ENCODE data around the gene FUT8. TPM values are rescaled to one million over a fixed set of nuclear protein-coding genes. Genes with fewer than 3 reads are reported as not detected.

Gene FUT8
- total RNA-seq, 1 donor from 2014 or later, result 131 TPM

- H3K4me3 ChIP-seq, result no peak overlapping the region
- peaks cover 9% of the 10 kb centered on the region for H3K27me3 Mint-ChIP-seq (ENCODE audit: insufficient read depth, low read depth)
Observed at GRCh38 chr14:65408113-65408512, 4.4 kb upstream of the FUT8 start.

GRCh38 chr14:65410640-65411039 lies 1.9 kb upstream of the FUT8 start:
- Mint-ChIP-seq H3K27ac (no peak overlapping the region), H3K36me3 (no peaks in the 10 kb centered on the region), H3K4me1 (peaks cover 28% of the 10 kb centered on the region), H3K9me3 (no peaks in the 10 kb centered on the region), H3K27me3 (ENCODE audit: insufficient read depth, low read depth) (peaks cover 4% of the 10 kb centered on the region), H3K4me3 (peak overlapping the region; percentile 92)
- peaks cover 34% of the 10 kb centered on the region for H3K79me2 ChIP-seq (ENCODE audit: low read depth)
- H4K20me1 ChIP-seq (ENCODE audit: low read depth), result peaks cover 13% of the 10 kb centered on the region
- H3K4me1 ChIP-seq, result peaks cover 18% of the 10 kb centered on the region
- H3K4me3 ChIP-seq, result no peak overlapping the region
- no peaks in the 10 kb centered on the region for H3K27me3 ChIP-seq
- H3K36me3 ChIP-seq, result no peaks in the 10 kb centered on the region
- H3K4me2 ChIP-seq, result peak overlapping the region; percentile 97
- no peak overlapping the region for H2AFZ ChIP-seq (replicated peaks)
- no peaks in the 10 kb centered on the region for H3K9me3 ChIP-seq (ENCODE audit: low read depth)
- no peak for DNase-seq (ENCODE audit: low spot score)
- H3F3A ChIP-seq (ENCODE audit: low read depth), result peaks cover 27% of the 10 kb centered on the region
- no peak for TF ChIP-seq CTCF (IDR thresholded peaks at IDR 0.05)
- no peak overlapping the region for H3K27ac ChIP-seq
- no peak overlapping the region for H3K9ac ChIP-seq

More at GRCh38 chr14:65408113-65408512, 4.4 kb upstream of the FUT8 start:
- no peak for DNase-seq (ENCODE audit: low spot score)
- Histone ChIP-seq H3K79me2 (ENCODE audit: low read depth) (peaks cover 9% of the 10 kb centered on the region), H3K9ac (no peak overlapping the region), H2AFZ (replicated peaks) (no peak overlapping the region), H3K4me1 (peaks cover 4% of the 10 kb centered on the region), H3F3A (ENCODE audit: low read depth) (peaks cover 19% of the 10 kb centered on the region), H3K4me2 (no peak overlapping the region), H3K36me3 (no peaks in the 10 kb centered on the region), H3K9me3 (ENCODE audit: low read depth) (no peaks in the 10 kb centered on the region), H3K27me3 (no peaks in the 10 kb centered on the region), H4K20me1 (ENCODE audit: low read depth) (no peaks in the 10 kb centered on the region), H3K27ac (no peak overlapping the region)
- TF ChIP-seq EZH2 (IDR thresholded peaks at IDR 0.05) (no peak), EZH2phosphoT487 (IDR thresholded peaks at IDR 0.05) (no peak), CTCF (IDR thresholded peaks at IDR 0.05) (no peak)
- Mint-ChIP-seq H3K4me1 (peaks cover 9% of the 10 kb centered on the region), H3K27ac (no peak overlapping the region), H3K36me3 (no peaks in the 10 kb centered on the region), H3K4me3 (no peak overlapping the region), H3K9me3 (no peaks in the 10 kb centered on the region)

DNA sequence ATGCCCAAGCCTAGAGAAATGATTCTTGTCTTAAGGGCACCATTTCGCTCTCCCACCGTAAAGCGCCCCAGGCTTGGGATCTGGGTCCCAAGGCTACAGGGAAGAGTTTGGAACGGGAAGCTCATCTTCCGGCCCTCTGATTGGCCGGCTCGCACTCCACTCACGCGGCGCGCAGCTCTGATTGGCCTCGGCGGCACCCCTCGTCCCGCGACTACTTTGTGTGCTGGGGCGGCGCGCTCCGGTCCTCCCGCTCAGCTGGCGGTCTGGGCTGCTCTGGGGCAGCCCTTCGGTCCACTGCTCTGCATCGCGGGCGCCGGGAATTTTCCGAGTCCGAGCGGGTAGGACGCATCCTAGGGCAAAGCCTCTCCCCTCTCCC lies 886 bp upstream of the FUT8 start:
- Histone ChIP-seq H3K27me3 (no peaks in the 10 kb centered on the region), H3K9ac (peak overlapping the region; percentile 67), H3K4me2 (peak overlapping the region; percentile 97), H3F3A (ENCODE audit: low read depth) (peaks cover 27% of the 10 kb centered on the region), H3K27ac (peak overlapping the region; percentile 93), H3K9me3 (ENCODE audit: low read depth) (no peaks in the 10 kb centered on the region), H3K36me3 (no peaks in the 10 kb centered on the region), H3K4me3 (peak overlapping the region; percentile 98), H3K79me2 (ENCODE audit: low read depth) (peaks cover 44% of the 10 kb centered on the region), H3K4me1 (peaks cover 21% of the 10 kb centered on the region), H4K20me1 (ENCODE audit: low read depth) (peaks cover 23% of the 10 kb centered on the region), H2AFZ (replicated peaks) (peak overlapping the region; percentile 74)
- H3K4me3 Mint-ChIP-seq, result peak overlapping the region; percentile 92
- H3K9me3 Mint-ChIP-seq, result no peaks in the 10 kb centered on the region
- H3K27me3 Mint-ChIP-seq (ENCODE audit: insufficient read depth, low read depth), result peaks cover 4% of the 10 kb centered on the region
- peak overlapping the region; percentile 98 for H3K27ac Mint-ChIP-seq
- H3K36me3 Mint-ChIP-seq, result no peaks in the 10 kb centered on the region
- peaks cover 30% of the 10 kb centered on the region for H3K4me1 Mint-ChIP-seq
- DNase-seq (ENCODE audit: low spot score), result peak; percentile 96
- no peak for TF ChIP-seq EZH2phosphoT487 (IDR thresholded peaks at IDR 0.05)
- TF ChIP-seq CTCF (IDR thresholded peaks at IDR 0.05), result no peak
- no peak for TF ChIP-seq EZH2 (IDR thresholded peaks at IDR 0.05)

Measured in neural progenitor cell (in vitro differentiated cells).